GM06990 (cell line): ENCODE measurements around the gene WT1.

Experiments
- DNase-seq: peaks from one replicate; pipeline ENCODE4 v3.0.0-alpha.2; 2011; ENCODE audit not compliant: insufficient read length; ENCODE audit errors: extremely low read depth
- H3K27me3 ChIP-seq: replicated peaks from 2 replicates; pipeline ENCODE4 v1.6.0; 2011; ENCODE audit warnings: low read length; ENCODE audit not compliant: control insufficient read depth, insufficient read depth
- H3K36me3 ChIP-seq: 2 replicates; pipeline ENCODE4 v1.5.1; 2011; ENCODE audit warnings: low read length; ENCODE audit not compliant: control insufficient read depth, insufficient read depth
- H3K4me3 ChIP-seq: replicated peaks from 2 replicates; pipeline ENCODE4 v1.5.1; 2011; ENCODE audit warnings: low read depth, mild to moderate bottlenecking, control low read depth, low read length
- CTCF ChIP-seq: IDR thresholded peaks from 2 replicates; pipeline ENCODE4 v1.5.1; 2011; ENCODE audit warnings: low read length, control low read depth, mild to moderate bottlenecking, inconsistent platforms; ENCODE audit not compliant: insufficient read depth, poor library complexity, severe bottlenecking

Gene WT1

GRCh38 chr11:32417806-32418205, 17.5 kb downstream of the WT1 start:
- H3K27me3 ChIP-seq = no peaks in the 10 kb centered on the region
- TF ChIP-seq CTCF = no peak
- no peak for DNase-seq
- H3K36me3 ChIP-seq = no peaks in the 10 kb centered on the region
- no peak overlapping the region for H3K4me3 ChIP-seq

- Histone ChIP-seq H3K4me3 (no peak overlapping the region), H3K36me3 (no peaks in the 10 kb centered on the region), H3K27me3 (no peaks in the 10 kb centered on the region)
- DNase-seq = no peak
- TF ChIP-seq CTCF = no peak
Measured at GRCh38 chr11:32416301-32416700, 19.0 kb downstream of the WT1 start.

- no peak for TF ChIP-seq CTCF
- Histone ChIP-seq H3K4me3 (no peak overlapping the region), H3K27me3 (no peaks in the 10 kb centered on the region), H3K36me3 (no peaks in the 10 kb centered on the region)
- no peak for DNase-seq
Measured at GRCh38 chr11:32414925-32415324, 20.4 kb downstream of the WT1 start.

GRCh38 chr11:32411942-32412615, 23.3 kb downstream of the WT1 start:
- no peak for DNase-seq
- Histone ChIP-seq H3K27me3 (no peaks in the 10 kb centered on the region), H3K36me3 (no peaks in the 10 kb centered on the region), H3K4me3 (no peak overlapping the region)
- TF ChIP-seq CTCF = no peak

GRCh38 chr11:32405592-32405991, 29.7 kb downstream of the WT1 start:
- Histone ChIP-seq H3K36me3 (no peaks in the 10 kb centered on the region), H3K27me3 (no peaks in the 10 kb centered on the region), H3K4me3 (no peak overlapping the region)
- no peak for DNase-seq
- no peak for TF ChIP-seq CTCF

GRCh38 chr11:32402836-32403235, 32.5 kb downstream of the WT1 start:
- Histone ChIP-seq H3K36me3 (no peaks in the 10 kb centered on the region), H3K4me3 (no peak overlapping the region), H3K27me3 (no peaks in the 10 kb centered on the region; the same call in 1 of the 2 replicates)
- no peak for TF ChIP-seq CTCF
- DNase-seq = no peak
